CMK (cell line): ENCODE data around the gene AGAP1.
"Not testable (repeated sequence)": the region's sequence is repeated elsewhere in the genome, so short reads cannot be mapped to it uniquely, and the experiment has no call there.

ENCODE experiments used
- DNase-seq: peaks from one replicate; pipeline ENCODE4 v3.0.0-alpha.2; 2010; ENCODE audit warnings: low read depth

Gene AGAP1

DNA sequence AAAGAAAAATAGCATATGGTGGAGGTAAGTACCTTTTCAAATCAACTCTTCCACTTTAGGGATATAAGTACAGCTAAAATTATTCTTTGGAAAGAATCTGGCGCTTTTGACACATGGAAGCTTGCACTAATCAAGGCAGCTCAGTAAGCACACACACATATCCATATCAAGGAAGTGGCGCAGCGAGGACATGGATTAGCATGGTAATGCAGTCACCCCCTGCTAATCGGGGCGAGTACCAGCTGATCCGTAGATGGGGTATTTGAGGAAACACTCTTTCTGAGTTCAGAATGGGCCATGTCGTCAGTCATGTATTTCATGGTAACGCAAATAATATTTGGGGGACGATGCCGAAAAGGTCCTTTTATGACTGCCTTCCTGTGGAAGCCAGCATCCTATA lies 429.0 kb downstream of the AGAP1 start:
- DNase-seq = no peak

DNA sequence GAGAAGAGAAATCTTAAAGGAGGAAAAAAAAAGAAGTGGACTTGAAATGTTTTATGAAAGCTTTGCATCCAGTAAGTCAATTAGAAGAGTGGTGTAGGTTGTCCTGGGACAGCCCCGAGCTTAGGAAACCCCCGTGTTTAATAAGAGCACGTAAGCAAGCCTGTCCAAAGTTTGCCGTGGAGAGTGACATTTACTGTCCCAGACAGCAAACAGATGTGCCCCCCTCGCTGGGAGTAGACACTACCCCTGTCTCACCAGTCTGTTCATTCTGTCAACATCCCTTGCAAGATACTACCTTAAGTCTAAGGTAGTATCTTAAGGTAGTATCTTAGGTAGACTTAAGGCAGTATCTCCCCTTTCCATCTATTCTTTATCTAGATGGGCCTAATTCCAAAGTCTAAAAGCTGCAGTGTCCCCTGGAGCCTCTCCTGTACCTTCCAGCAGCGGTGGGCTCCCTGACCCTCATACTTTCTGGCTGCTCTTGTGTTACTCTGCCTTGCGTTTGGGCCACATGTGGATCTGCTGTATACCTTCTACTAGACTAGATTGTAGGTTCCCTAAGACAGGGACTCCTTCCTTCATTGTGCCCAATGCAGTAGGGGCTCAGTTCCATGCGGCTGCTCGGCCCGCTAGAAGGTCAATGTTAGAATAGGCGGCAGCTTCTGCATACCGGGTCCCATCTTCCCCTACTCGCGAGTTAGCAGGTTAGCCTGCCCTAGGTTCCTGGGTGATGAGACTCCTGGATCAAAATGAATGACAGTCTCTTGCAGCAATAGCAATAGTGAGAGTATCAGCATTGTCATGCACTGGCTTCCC lies 430.2 kb downstream of the AGAP1 start:
- DNase-seq = no peak

DNA sequence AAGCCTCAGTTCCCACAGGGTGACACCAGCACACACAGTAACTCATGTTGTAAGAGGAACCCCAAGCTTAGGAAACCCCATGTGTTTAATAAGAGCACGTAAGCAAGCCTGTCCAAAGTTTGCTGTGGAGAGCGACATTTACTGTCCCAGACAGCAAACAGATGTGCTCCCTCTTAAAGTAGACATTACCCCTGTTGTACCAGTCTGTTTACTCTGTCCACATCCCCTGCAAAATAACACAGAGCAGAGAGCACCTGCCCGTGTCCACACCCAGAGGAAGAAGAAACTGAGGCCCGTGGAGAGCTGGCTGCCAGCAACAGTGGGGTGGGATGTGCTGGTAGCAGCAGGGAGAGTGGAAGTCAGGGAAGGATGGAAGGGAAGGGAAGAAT lies 430.8 kb downstream of the AGAP1 start:
- no peak for DNase-seq

DNA sequence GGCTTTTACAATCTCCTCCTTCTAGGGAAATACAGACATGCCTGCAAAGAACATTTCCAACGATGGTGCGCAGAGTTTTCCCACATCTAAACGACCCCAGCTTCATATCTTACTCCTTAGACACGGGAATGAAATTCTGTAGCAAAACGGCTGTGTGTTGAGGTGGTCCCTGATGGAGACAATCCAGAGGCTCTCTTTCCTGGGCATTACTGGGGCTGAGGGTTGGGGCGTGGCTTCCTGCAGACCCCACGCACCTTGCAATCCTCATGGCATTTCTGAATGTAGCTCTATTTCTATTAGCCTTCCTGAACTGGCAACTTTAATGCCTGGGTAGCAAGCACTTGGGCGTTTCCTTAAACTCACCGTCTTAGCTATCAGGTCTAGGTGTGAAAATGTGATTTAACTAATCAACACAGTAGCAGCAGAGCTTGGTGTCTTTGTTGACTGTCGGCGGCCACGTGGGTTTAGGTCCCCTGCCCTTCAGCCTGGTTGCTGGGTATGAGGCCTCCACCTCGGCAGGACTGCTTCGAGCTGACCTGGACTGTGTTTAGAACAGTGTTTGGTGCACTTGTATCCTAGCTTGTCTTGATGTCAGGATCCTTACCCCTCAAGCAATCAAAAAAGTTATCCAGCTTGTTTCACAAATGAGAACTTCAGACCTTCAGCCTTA lies 431.5 kb downstream of the AGAP1 start:
- DNase-seq = no peak

DNA sequence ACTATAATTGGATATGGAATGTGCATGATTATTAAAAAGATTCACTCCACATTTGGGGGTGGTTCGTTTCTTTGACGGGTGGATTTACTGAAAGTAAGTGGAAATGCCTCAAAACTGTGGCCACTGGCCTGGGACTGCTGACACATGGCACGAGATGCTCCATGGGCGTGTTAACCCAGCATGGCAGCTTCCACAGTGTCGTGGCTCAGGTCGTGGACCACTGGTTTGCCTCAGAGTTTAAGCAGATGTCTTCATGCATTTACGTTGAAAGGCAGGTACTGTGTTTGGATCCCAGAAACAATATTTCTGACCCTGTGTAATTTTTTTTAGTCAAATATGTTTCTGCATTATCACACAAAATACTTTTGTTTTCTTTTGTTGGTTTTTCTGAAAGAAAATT lies 432.4 kb downstream of the AGAP1 start:
- no peak for DNase-seq

DNA sequence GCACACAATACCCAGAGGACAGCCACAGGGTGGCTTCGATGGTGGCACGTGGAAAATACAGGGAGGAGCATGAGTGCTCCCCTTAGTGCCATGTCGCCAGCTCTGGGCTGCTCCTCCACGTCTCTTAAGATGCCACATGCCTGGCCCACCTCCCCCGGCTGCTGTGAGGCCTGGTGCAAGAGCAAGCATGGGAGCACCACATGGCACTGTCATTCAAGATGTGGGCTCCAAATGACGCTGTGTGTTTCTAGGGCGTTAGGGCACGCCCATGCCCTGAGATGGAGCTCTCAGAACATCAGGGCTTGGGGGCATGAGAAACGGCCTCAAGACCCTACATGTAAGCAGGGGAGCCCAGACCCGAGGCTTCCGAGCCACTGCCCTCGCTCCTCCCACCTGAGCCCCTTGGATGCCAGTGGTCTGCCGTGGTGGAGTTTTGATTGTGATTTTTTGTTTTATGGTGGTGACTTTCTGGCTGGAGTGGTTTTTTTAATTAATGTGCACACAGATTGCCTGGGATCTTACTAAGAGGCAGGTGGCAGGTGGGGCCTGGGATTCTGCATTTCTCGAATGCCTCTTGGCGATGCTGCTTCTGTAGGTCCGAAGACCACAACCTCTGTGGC lies 435.0 kb downstream of the AGAP1 start:
- no peak for DNase-seq

DNA sequence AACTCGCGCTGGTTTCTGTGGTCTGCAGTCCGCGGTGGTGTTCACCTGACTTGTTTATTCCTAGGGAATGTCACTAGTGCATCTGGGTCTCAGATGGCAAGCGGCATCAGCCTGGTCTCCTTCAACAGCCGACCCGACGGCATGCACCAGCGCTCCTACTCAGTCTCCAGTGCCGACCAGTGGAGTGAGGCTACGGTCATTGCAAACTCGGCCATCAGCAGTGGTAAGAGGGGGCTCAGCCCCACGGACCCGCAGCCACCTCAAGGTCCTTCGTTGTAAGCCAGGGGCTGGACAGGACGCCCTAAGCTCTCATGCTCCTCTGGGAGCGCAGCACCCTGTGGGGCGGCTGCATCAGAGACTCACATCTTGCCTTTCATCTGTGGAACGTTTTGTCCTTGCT lies 436.9 kb downstream of the AGAP1 start:
- no peak for DNase-seq

DNA sequence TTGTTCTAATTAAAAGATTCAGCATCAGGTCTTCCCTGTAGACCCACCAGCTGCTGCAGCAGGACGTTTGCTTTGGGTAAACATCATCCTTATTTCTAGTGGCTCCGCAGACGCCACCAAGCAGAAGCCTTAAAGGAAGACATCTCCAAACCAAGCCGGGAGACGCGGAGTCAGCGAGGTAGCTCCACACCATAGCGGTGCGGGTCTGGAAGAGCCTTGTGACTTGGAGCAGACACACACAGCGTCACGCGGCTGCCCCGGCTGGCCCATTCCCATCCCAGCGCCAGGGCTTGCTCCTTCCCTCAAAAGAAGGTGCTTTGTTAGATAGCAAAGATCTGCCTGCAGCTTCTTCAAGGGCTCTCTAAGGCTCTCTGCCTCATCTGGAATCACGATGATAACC lies 437.8 kb downstream of the AGAP1 start:
- DNase-seq = no peak

DNA sequence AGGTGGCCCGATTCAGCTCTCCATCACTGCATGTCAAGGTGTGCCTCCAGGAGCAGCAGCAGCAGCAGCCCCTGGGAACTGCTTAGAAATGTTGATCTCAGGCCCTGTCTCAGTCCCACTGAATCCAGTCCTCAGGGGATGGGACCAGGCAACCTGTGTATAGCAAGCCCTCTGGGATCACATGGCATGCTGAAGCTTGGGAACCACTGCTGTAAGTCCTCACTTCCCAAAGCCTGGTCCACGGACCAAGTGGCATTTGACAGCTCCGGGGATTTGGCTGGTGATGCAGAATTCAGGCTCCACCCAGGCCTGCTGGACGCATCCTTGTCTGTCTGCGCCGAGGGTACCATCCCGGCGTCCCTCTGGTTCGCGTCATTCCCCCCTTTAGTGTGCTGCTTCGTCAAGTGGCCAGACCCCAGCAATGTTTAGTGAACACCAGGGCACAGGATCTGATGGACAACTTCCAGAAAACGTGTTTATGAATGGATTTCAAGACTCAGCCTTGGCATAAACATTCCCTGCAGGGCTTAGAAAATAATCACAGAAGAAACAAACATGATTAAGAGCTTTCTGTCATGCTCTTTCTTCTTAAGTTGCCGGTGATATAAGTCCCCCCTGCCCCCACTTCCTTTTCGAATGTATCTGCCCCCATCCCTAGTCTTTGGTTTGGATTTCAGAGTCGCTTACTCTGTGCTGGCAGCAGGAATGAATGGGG lies 440.4 kb downstream of the AGAP1 start:
- no peak for DNase-seq

DNA sequence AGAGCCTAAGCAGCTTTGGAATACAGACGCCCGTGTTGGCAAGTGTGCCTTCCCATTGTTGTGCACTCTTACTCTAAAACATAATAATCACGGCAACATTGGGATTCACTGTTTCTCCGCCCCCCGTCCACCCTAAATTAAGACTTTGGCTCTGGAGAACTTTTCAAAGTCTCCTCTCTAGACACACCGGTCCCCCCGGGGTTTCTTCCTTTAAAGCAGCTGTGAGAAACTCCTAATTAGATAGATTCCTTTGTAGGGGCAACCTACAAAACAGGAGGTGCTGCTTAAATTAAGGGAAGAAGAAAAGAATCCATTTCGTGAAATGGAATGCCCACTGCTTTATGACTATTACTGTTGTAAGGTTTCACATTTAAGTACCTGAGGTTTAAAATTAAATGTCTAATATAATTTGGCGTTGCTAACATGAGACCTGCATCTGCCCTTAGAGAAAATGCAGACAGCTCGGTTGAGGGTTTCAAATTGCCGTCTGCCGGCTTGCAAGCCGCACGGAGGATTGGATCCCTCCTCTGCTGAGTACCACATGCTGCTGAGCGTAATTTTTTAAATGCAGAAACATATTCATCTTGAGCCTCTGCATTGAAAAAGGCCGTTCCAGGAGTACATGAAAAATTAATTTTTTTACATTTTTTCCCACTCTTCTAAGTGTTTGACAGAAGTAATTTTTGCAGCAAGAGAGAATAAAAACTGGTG lies 441.1 kb downstream of the AGAP1 start:
- DNase-seq = no peak

DNA sequence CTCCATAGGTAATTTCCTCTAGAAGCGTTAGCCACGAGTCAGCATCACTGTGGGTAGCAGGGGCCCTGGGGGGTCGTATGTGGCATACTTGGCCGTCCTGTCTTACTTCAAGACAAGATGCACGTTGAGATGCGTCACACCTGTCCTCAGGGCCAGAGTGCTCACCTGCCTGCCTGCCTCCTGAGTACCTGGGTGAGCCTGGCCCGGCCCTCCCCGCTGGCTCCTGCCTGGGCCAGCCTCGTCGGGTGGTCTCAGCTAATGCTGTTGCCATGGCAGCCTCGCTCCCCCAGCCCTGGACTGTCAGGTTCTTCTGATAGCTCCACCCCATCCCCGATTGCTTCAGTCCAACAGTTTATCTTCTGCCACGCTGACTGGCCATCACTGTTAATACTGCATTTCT lies 441.9 kb downstream of the AGAP1 start:
- no peak for DNase-seq

DNA sequence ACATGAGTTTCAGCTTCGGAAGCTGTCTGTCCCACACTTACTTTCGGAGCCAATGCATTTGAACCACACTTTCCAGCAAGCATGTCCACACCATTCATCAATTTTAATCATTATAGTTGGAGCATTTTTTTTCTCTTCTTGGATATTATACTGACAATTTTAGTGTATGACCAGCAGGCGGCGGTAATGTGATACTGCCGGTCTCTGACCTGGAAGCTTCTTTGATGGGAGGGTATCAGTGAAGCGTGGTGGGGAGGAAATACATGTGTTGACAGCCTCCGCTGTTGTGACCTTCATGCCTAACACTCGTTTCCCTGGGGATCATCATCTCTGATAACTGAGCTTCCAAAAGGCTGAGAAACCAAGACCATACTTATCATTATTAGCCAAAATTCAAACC lies 442.6 kb downstream of the AGAP1 start:
- no peak for DNase-seq

DNA sequence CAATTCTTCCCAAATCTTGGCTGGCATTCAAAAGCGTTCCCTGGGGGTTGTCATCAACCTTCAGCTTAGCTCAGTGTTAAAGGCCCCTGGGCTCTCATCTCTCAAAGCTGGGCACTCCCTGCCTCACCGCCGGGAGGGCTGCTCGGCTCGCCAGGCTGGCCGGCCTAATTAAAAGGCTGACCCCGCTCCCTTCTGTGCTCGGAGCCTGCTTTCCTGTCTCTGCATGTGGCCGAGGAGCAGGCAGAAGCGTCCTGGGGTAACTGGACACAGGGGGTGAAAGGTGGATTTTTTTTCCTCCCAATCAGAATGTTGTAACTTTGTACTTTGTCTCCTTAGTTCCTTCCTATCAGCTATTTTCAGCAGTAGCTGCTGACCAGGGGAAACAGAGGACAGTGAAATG lies 443.2 kb downstream of the AGAP1 start:
- DNase-seq = no peak

DNA sequence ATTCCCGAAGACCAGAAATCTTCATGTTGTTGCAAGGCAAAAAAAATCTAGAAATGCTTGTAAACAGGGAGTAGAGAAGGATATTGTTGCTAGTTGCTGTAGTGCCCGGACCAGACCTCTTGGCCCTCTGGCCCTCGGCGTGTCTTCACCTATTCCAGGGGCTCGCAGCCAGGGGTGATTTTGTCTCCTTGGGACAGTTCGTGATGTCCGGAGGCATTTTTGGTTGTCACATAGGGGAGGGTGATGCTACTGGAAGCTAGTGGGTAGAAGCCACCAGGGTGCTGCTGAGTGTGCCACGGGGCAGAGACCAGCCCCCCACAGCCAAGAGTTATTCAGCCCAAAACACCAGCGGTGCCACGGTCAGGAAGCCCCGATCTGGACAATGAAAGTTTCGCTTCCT lies 443.7 kb downstream of the AGAP1 start:
- DNase-seq = no peak

DNA sequence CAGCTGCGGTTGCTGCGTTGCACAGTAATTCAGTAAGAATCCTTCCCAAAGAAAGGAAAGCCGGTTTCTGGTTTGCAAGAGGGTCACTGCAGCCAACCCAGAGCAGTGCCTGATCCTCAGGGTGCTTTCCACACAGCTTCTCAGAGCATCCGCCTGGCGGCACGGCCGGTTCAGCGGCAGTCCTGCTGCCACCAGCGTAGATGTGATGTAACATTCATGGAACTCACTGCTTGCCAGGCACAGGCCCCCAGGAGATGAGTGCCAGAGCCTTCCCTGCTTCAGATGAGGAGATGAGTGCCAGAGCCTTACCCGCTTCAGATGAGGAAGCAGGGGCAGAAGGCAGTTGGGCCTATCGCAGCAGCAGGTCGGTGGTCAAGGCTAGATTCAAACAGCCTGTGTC lies 444.1 kb downstream of the AGAP1 start:
- DNase-seq = no peak

DNA sequence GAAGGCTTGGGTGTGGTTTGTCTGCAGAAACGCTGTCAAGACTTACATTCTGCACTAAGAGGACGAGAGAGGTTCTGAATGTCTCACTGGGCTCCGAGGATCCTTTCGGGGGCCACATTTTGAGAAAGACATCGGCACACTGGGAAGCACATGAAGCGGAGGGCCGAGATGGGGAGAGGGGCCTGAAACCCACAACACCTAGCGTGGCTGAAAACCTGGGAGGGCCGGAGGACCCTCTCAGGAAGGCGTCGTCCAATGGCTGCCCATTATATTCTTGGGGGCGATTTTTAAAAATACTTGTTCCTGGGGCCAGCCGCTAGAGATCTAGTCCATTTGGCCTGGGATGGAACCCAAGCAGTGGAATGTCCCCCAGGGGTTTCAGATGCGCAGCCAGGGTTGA lies 444.8 kb downstream of the AGAP1 start:
- no peak for DNase-seq

DNA sequence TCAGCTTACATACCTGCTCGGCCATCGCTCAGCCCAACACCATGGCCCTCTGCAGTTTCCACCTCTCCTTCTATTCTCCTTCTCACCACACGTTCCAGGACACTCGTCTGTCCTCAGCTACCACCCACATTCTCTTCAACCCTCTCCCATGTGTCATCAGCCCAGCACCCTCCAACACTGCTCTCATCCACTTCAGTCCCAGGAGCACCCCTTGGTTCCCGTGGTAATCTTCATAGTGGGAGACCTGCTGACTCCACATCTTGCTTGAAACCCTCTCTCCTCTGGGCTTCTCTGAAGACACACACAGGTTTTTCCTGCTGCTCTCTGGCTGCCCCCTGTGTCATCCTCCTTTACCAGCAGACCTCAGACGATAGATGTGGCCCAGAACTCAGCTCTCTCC lies 445.6 kb downstream of the AGAP1 start:
- DNase-seq = no peak

DNA sequence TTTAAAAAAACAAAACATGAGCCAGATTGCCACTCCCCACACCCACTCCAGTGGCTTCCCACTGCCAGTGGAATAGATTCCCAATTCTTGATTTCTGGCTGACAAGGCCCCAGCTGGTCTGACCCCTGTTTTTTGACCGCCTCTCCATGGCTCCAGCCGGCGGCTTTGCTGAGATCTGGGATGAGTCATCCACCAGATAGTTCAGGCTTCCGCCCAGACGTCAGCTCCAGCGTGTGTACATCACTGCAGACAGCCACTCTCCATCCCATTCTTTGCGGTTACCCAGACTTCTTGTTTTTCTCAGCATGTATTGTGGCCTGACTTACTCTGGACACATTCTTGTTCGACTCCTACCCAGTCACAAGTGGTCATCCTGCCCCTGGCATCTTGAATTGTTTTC lies 446.5 kb downstream of the AGAP1 start:
- no peak for DNase-seq

DNA sequence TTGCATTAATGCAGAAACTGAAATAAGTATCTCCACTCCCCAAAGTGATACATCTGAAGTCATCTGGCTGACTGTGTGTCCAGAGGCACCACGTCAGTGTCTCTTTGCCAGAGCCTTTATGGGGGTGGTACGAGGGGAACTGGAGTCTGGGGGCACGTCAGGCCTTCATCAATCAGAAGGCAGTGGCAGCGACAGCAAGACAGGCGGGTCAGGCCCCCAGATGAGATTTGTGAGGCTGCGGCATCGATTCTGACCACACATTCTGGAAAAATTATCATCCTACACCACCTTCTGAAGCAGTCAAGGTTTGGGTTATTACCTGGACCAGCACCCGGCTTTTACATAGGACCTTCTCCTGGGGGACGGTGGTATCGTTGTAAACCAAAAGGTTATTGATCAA lies 450.7 kb downstream of the AGAP1 start:
- no peak for DNase-seq

DNA sequence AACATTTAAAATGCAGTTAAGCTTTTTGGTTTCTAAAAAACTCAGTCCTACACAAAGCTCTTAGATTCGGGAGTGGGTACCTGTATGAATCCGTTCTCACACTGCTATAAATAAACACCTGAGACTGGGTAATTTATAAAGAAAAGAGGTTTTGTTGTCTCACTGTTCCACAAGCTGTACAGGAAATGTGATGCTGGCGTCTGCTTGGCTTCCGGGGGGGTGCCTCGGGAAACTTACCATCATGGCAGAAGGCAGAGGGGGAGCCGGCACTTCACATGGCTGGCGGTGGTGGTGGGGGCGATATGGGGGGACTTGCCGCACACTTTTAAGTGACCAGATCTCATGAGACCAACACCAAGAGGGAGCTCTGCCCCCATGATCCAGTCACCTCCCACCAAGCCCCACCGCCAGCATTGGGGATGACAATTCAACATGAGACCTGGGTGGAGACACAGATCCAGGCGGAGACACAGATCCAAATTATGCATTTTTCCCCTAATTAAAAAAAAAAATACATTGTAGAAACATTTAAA lies 451.8 kb downstream of the AGAP1 start:
- no peak for DNase-seq

DNA sequence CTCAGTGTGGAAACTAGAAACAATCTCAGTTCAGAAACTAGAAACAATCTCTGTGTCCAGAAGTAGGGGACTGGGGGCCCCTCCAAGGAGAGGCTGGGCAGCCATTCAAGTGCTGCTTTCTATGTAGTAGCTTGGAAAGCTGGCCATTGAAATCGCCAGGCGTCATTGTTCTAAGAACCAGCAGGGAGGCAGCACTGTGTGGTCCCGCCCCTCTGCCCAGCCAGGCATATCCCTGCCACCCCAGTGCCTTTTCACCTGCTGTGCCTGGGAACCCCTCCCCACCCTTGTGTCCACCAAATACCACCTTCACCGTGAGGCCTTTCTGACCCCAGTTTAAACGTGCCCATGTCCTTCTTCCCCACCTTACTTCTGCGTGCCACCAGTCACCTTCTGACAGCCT lies 452.7 kb downstream of the AGAP1 start:
- no peak for DNase-seq

DNA sequence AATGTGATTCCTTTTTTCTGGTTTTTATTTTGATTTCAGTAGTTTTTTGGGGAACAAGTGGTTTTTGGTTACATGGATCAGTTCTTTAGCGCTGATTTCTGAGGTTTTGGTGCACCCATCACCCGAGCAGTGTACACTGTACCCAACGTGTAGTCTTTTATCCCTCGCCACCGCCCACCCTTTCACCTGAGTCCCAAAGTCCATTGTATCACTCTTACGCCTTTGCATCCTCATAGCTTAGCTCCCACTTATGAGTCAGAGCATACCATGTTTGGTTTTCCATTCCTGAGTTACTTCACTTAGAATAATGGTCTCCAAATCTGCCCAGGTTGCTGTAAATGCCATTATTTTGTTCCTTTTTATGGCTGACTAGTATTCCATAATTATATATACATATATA lies 453.2 kb downstream of the AGAP1 start:
- DNase-seq = not testable (repeated sequence)
